Measurements from ENCODE around the gene DCAF8. TPM values are rescaled to one million over a fixed set of nuclear protein-coding genes. Genes with fewer than 3 reads are reported as not detected.

DCAF8 gene
- total RNA-seq, 1 donor from 2014 or later: 130 TPM

DNA sequence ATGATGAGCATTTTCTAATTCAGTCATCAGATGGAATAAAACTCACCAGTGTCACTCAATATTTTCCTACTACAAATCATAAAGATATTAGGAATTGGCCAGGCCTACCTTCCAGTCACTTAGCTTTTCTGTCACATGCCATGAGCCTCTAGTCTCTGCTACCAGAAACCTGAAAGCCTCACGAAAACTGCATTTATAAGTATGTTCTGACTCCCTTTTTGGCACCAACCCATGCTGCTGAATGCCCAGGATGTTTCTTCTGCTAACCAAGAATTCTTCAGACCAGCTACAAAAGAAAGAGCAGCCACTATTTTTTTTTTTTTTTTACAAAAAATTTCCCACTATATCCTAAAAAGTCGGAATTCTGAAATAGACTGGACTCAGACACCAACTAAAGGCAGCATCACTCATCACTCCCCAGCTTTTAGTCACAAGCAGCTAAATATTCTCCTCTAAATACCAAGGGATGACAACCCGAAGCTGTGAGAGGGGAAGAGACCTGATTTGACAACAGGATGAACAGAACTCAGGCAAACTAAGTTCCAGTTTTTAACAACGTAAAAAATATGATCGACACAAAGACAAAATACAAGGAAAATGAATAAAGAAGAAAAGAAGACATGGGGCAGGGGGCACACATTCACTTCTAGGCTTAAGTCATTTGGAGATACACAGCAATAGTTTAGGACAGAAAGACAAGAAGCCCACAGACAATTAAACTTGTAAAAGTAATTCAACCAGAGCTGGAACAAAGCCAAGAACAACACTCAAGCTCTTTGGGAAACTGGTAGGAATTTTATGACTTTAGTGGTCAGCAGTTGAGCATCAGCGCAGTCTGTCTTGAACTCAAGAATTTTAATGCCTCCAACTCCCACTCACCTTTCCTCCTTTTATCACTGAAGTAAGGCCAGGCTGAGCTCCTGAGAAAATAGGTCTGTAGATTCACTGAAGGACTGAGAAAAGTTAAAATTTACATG is 1.7 kb downstream of the DCAF8 start:
- H3K4me1 Mint-ChIP-seq: peaks cover 44% of the 10 kb centered on the region
- no peaks in the 10 kb centered on the region for H3K9me3 Mint-ChIP-seq
- peaks cover 12% of the 10 kb centered on the region for H3K27me3 Mint-ChIP-seq (ENCODE audit: low read depth)
- peak overlapping the region; percentile 100 for H3K4me3 Mint-ChIP-seq
- no peak for DNase-seq (ENCODE audit: low read depth, low spot score)
- H3K36me3 Mint-ChIP-seq (ENCODE audit: low read depth): no peaks in the 10 kb centered on the region
- TF ChIP-seq, protein P1, sequence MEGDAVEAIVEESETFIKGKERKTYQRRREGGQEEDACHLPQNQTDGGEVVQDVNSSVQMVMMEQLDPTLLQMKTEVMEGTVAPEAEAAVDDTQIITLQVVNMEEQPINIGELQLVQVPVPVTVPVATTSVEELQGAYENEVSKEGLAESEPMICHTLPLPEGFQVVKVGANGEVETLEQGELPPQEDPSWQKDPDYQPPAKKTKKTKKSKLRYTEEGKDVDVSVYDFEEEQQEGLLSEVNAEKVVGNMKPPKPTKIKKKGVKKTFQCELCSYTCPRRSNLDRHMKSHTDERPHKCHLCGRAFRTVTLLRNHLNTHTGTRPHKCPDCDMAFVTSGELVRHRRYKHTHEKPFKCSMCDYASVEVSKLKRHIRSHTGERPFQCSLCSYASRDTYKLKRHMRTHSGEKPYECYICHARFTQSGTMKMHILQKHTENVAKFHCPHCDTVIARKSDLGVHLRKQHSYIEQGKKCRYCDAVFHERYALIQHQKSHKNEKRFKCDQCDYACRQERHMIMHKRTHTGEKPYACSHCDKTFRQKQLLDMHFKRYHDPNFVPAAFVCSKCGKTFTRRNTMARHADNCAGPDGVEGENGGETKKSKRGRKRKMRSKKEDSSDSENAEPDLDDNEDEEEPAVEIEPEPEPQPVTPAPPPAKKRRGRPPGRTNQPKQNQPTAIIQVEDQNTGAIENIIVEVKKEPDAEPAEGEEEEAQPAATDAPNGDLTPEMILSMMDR (conservative IDR thresholded peaks at IDR 0.05): no peak
- peak overlapping the region; percentile 4 for H3K27ac Mint-ChIP-seq (ENCODE audit: unreplicated experiment)

DNA sequence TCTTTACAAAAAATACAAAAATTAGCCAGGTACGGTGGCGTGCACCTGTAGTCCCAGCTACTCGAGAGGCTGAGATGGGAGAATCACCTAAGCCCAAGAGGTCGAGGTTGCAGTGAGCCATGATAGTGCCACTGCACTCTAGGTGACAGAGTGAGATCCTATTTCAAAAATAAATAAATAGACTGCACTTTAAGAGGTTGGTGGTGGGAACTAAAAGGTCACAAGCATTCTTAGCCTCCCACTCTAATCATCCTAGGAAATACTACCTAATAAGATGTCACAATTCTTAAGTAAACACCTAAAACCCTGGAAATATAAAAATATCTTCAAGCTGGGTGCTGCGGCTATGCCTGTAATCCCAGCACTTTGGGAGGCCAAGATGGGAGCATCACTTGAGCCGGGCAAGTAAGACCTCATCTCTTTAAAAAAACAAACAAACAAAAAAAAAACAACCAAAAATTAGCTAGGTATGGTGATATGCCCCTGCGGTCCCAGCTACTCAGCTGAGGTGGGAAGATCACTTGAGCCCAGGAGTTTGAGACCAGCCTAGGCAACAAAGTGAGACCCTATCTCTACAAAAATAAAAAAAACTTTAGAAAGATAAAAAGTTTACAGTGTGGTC is 4.1 kb downstream of the DCAF8 start:
- TF ChIP-seq, protein P1 (conservative IDR thresholded peaks at IDR 0.05): no peak
- H3K9me3 Mint-ChIP-seq: no peaks in the 10 kb centered on the region
- H3K27me3 Mint-ChIP-seq (ENCODE audit: low read depth): no peaks in the 10 kb centered on the region
- no peaks in the 10 kb centered on the region for H3K36me3 Mint-ChIP-seq (ENCODE audit: low read depth)
- H3K4me3 Mint-ChIP-seq: peak overlapping the region; percentile 26
- DNase-seq (ENCODE audit: low read depth, low spot score): no peak
- H3K4me1 Mint-ChIP-seq: peaks cover 40% of the 10 kb centered on the region
- peak overlapping the region; percentile 50 for H3K27ac Mint-ChIP-seq (ENCODE audit: unreplicated experiment)

DNA sequence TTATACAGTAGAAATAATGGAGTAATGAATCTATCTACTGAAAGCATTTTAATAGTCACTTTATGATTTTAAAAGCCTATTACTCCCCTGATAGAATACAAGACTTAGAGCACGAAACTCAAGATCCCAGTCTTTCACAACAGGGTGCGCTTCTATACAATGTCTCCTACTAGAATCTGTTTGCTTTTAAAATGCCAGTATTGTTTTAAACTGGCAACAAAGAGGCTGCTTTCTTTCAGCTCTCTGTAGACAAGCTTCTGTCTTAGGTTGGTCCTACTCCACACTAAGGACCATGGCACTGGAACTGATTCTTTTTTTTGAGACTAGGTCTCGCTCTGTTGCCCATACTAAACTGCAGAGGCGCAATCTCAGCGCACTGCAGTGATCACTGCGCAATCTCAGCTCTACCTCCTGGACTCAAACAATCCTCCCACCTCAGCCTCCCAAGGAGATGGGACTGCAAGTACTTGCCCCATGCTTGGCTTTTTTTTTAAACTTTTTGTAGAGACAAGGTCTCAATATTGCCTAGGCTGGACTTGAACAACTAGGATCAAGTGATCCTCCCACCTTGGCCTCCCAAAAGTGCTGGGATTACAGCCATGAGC is 4.8 kb downstream of the DCAF8 start:
- peak overlapping the region; percentile 63 for H3K27ac Mint-ChIP-seq (ENCODE audit: unreplicated experiment)
- no peaks in the 10 kb centered on the region for H3K9me3 Mint-ChIP-seq
- peaks cover 38% of the 10 kb centered on the region for H3K4me1 Mint-ChIP-seq
- TF ChIP-seq, protein P1 (conservative IDR thresholded peaks at IDR 0.05): no peak
- H3K36me3 Mint-ChIP-seq (ENCODE audit: low read depth): no peaks in the 10 kb centered on the region
- peak overlapping the region; percentile 10 for H3K4me3 Mint-ChIP-seq
- no peak for DNase-seq (ENCODE audit: low read depth, low spot score)
- H3K27me3 Mint-ChIP-seq (ENCODE audit: low read depth): no peaks in the 10 kb centered on the region

DNA sequence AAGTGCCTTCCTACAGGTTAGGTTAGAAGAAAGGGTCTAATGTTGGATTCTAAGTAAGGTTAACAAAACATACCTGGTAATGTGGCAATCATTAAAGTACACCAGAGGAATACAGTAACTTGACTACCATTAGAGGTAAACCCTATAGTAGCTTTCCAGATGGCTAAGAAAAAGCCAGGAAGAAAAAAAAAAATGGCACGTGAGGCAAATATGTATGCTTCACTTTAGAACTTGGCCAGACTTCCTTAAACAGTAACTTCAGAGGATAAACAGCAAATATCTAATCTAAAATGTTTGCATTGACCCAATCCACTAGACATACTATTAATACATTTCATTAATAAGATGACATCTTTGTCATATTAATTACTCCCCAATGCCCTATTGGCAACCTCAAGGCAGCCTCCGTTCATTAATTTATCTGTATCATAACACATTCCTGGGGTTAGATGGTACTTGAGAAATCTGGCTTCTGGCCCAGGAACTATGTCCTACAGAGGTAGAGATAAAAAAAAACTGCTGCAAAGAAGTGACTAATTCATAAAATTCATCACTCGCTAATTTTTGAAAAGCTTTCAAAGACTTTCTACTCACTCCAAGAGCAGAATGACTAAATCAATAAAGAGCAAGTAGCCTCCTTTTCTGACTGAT is 5.8 kb downstream of the DCAF8 start:
- Mint-ChIP-seq H3K4me3 (peak overlapping the region; percentile 2), H3K9me3 (no peaks in the 10 kb centered on the region)
- TF ChIP-seq, protein P1 (conservative IDR thresholded peaks at IDR 0.05): no peak

DNA sequence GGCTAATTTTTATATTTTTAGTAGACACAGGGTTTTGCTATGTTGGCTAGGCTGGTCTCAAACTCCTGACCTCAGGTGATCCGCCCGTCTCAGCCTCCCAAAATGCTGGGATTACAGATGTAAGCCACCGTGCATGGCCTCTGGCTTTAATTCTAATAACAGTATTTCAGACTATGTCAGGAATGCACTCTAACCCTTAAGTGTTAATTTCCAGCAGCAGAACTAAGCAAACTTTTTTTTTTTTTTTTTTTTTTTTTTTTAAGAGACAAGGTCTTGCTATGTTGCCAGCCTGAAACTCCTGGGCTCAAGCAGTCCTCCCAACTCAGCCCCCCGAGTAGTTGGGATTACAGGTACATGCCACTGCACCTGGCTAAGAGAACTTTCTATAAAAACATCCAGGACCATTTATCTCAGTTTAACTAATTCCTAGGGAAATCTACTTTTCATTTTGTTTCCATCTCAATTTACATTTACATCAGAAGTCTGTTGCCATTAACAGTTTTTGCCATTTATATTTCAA is 6.5 kb downstream of the DCAF8 start:
- DNase-seq (ENCODE audit: low read depth, low spot score): no peak
- Mint-ChIP-seq H3K27ac (ENCODE audit: unreplicated experiment) (no peak overlapping the region), H3K36me3 (ENCODE audit: low read depth) (no peaks in the 10 kb centered on the region), H3K4me1 (peaks cover 28% of the 10 kb centered on the region), H3K27me3 (ENCODE audit: low read depth) (no peaks in the 10 kb centered on the region), H3K9me3 (no peaks in the 10 kb centered on the region), H3K4me3 (no peak overlapping the region)
- TF ChIP-seq, protein P1 (conservative IDR thresholded peaks at IDR 0.05): no peak

More for the DNA sequence above, 5.8 kb downstream of the DCAF8 start:
- peaks cover 35% of the 10 kb centered on the region for H3K4me1 Mint-ChIP-seq
- H3K36me3 Mint-ChIP-seq (ENCODE audit: low read depth): no peaks in the 10 kb centered on the region
- no peaks in the 10 kb centered on the region for H3K27me3 Mint-ChIP-seq (ENCODE audit: low read depth)
- no peak overlapping the region for H3K27ac Mint-ChIP-seq (ENCODE audit: unreplicated experiment)
- DNase-seq (ENCODE audit: low read depth, low spot score): no peak
